Ovary (tissue), 9 donors: ENCODE data around the gene ARHGAP9. TPM values are rescaled to one million over a fixed set of nuclear protein-coding genes. Genes with fewer than 3 reads are reported as not detected.
"Not testable (repeated sequence)": the region's sequence is repeated elsewhere in the genome, so short reads cannot be mapped to it uniquely, and the experiment has no call there.

Experiments used
- DNase-seq, 5 donors: peaks; one replicate each; pipeline ENCODE4 v3.0.0-alpha.2; 2019 to 2020
- H3K27ac ChIP-seq, 2 donors: fragments of 200-600 bp; one replicate each; pipeline versions ENCODE4 v1.5.1 to v1.8.0; 2019 to 2022
- H3K27me3 ChIP-seq: fragments of 200-600 bp; one replicate; pipeline ENCODE4 v1.8.0; 2022
- H3K36me3 ChIP-seq: fragments of 200-600 bp; sonication (generic); one replicate; pipeline ENCODE4 v1.5.1; 2019
- H3K4me1 ChIP-seq: one replicate; pipeline ENCODE4 v1.8.1; 2013; ENCODE audit warnings: mild to moderate bottlenecking, moderate library complexity; ENCODE audit not compliant: insufficient read depth
- H3K4me3 ChIP-seq: fragments of 200-600 bp; sonication (generic); one replicate; pipeline ENCODE4 v1.5.1; 2017
- H3K9me3 ChIP-seq, 2 donors: fragments of 200-600 bp in 1 of 2; sonication (generic) in 1 of 2; one replicate each; pipeline versions ENCODE4 v1.5.1 to v1.8.1; 2013 to 2019; ENCODE audit warnings: mild to moderate bottlenecking in 1 of 2, moderate library complexity in 1 of 2
- EP300 ChIP-seq: sonication (generic); formaldehyde crosslinking; IDR thresholded peaks from one replicate; pipeline ENCODE4 v1.6.1; 2017; ENCODE audit warnings: antibody characterized with exemption
- POLR2A ChIP-seq: fragments of 450-650 bp; IDR thresholded peaks from one replicate; pipeline ENCODE4 v1.6.1; 2017; ENCODE audit warnings: antibody characterized with exemption, mild to moderate bottlenecking, moderate library complexity
- WGBS, 3 donors: extraction: QIAGEN DNeasy Blood & Tissue Kit in 1 of 3; methylation state at CpG; one replicate each; pipeline versions ENCODE4 v1.1.5 to v1.1.7; 2013 to 2017; 5-methylcytosine and 5-hydroxymethylcytosine counted together
- intact Hi-C, 4 donors: fragments of 100-400 bp; cut with DNase I; formaldehyde crosslinking; loops; one replicate each; pipeline versions ENCODE4 v1.11.0 to v1.15.1; 2022 to 2023
- polyA plus RNA-seq, 2 donors: library from polyadenylated mRNA; stranded (reverse); fragments of 200-250 nt in 1 of 2; fragments of 350-450 nt in 1 of 2; fragmentation: Illumina TruSeq in 1 of 2; extraction: RNeasy Lipid Tissue Mini Kit (QIAGEN cat#74804) in 1 of 2; gene quantifications; one replicate each; pipeline ENCODE4 v1.2.3, GENCODE V29; 2013 to 2014
- total RNA-seq, 7 donors: library from RNA; depleted of rRNA in 2 of 7; stranded (reverse); fragments of >200 nt in 2 of 7; fragmentation: NEBNext Ultra II Directional in 3 of 7; extraction: Animal tissue kit (Norgen Biotek cat#: 25700) in 3 of 7; gene quantifications; one replicate each; pipeline versions ENCODE4 v1.1.0 to v1.2.4, GENCODE V29; 2016 to 2023
- TF ChIP-seq, protein P1 (sequence below), 3 donors: fragments of 450-650 bp in 2 of 3; fragments of 200-600 bp in 1 of 3; IDR thresholded peaks; one replicate each; pipeline versions ENCODE4 v1.5.1 to v1.8.0; 2016 to 2022; ENCODE audit warnings: antibody characterized with exemption in 3 of 3, mild to moderate bottlenecking in 1 of 3
- donor health status: DM: no; HTN: no; CAD: no; lungs with moderate emphysema.
- donor health status: DM: no; HTN: no; CAD: no.
- donor health status: Bipolar disorder and iron deficiency.
- donor health status: DM: yes; HTN: yes; CAD: no.
- donor health status: DM: no; HTN: no; CAD: no.
- donor health status: DM: yes; HTN: yes; CAD: no.

Gene ARHGAP9
- total and polyA plus RNA-seq, 9 donors: 2.6 to 9.5 (median 4.2) TPM

DNA sequence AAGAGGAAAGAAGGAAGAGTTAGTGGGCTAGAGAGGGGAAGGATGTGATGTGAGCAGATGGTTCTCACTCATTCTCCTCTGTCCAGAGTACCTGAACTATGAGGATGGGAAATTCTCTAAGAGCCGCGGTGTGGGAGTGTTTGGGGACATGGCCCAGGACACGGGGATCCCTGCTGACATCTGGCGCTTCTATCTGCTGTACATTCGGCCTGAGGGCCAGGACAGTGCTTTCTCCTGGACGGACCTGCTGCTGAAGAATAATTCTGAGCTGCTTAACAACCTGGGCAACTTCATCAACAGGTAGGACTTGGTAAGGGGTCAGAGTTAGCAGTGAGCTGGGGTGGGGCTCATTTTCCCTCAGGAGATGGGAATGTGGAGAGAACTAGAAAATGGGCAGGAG is 33.0 kb upstream of the ARHGAP9 start:
- Histone ChIP-seq H3K4me1 (no peaks in the 10 kb centered on the region), H3K36me3 (no peaks in the 10 kb centered on the region), H3K9me3 (no peaks in the 10 kb centered on the region), H3K4me3 (no peak overlapping the region), H3K27me3 (no peaks in the 10 kb centered on the region), H3K27ac (no peak overlapping the region)
- TF ChIP-seq EP300 (no peak), POLR2A (no peak)
- TF ChIP-seq, protein P1, sequence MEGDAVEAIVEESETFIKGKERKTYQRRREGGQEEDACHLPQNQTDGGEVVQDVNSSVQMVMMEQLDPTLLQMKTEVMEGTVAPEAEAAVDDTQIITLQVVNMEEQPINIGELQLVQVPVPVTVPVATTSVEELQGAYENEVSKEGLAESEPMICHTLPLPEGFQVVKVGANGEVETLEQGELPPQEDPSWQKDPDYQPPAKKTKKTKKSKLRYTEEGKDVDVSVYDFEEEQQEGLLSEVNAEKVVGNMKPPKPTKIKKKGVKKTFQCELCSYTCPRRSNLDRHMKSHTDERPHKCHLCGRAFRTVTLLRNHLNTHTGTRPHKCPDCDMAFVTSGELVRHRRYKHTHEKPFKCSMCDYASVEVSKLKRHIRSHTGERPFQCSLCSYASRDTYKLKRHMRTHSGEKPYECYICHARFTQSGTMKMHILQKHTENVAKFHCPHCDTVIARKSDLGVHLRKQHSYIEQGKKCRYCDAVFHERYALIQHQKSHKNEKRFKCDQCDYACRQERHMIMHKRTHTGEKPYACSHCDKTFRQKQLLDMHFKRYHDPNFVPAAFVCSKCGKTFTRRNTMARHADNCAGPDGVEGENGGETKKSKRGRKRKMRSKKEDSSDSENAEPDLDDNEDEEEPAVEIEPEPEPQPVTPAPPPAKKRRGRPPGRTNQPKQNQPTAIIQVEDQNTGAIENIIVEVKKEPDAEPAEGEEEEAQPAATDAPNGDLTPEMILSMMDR (IDR thresholded peaks at IDR 0.05): no peak
- DNase-seq: no peak
- intact Hi-C loops: no loop called here
- WGBS, 3 donors: 83 to 95% (median 89%) methylated on average over 6 of the region's 6 CpGs

DNA sequence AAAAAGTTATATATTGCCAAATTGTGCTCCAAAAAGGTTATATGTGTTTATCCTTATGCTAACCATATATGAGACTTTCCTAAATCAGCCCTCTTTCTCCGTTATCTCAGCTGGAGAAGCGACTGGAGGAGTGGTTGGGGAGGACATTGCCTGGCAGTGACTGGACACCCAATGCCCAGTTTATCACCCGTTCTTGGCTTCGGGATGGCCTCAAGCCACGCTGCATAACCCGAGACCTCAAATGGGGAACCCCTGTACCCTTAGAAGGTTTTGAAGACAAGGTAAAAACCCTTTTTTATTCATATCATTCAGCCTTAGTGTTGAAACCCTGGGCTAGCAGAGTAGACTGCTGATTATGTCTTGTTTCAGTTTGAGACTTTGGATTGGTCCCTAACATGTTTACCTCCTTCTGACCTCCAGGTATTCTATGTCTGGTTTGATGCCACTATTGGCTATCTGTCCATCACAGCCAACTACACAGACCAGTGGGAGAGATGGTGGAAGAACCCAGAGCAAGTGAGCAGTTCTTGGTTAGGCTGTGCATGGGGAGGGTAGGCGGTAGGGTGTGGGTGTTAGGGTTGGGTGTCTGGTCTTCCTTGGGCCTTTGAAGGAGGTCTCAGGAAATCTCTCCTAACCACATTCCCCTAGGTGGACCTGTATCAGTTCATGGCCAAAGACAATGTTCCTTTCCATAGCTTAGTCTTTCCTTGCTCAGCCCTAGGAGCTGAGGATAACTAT is 32.1 kb upstream of the ARHGAP9 start:
- WGBS, 3 donors: 94 to 95% (median 95%) methylated on average over 7 of the region's 7 CpGs
- no peak for DNase-seq
- Histone ChIP-seq H3K4me1 (no peaks in the 10 kb centered on the region), H3K36me3 (no peaks in the 10 kb centered on the region), H3K27ac (no peak overlapping the region), H3K27me3 (no peaks in the 10 kb centered on the region), H3K4me3 (no peak overlapping the region), H3K9me3 (no peaks in the 10 kb centered on the region)
- intact Hi-C loops: no loop called here
- TF ChIP-seq EP300: no peak
- TF ChIP-seq, protein P1 (IDR thresholded peaks at IDR 0.05): no peak
- no peak for TF ChIP-seq POLR2A

DNA sequence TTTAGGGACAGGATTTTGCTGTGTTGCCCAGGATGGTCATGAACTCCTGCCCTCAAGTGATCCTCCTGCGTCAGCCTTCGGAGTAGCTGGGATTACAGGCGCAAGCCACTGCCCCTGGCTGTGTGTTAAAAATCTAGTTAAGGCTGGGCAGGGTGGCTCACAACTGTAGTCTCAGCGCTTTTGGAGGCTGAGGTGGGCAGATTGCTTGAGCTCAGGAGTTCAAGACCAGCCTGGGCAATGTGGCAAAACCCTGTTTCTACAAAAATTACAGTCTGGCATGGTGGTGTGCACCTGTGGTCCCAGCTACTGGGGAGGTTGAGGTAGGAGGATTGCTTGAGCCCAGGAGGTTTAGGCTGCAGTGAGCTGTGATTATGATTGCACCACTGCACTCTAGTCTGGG is 31.5 kb upstream of the ARHGAP9 start:
- no peak overlapping the region for H3K27ac ChIP-seq
- H3K9me3 ChIP-seq: no peaks in the 10 kb centered on the region
- no peak overlapping the region for H3K4me3 ChIP-seq
- no peaks in the 10 kb centered on the region for H3K27me3 ChIP-seq
- intact Hi-C loops: no loop called here
- no peaks in the 10 kb centered on the region for H3K4me1 ChIP-seq
- 94 to 97% (median 96%) methylated on average over 4 of the region's 4 CpGs for WGBS, 3 donors
- H3K36me3 ChIP-seq: no peaks in the 10 kb centered on the region
- no peak for DNase-seq
- TF ChIP-seq POLR2A (no peak), EP300 (no peak)
- TF ChIP-seq, protein P1 (IDR thresholded peaks at IDR 0.05): no peak

DNA sequence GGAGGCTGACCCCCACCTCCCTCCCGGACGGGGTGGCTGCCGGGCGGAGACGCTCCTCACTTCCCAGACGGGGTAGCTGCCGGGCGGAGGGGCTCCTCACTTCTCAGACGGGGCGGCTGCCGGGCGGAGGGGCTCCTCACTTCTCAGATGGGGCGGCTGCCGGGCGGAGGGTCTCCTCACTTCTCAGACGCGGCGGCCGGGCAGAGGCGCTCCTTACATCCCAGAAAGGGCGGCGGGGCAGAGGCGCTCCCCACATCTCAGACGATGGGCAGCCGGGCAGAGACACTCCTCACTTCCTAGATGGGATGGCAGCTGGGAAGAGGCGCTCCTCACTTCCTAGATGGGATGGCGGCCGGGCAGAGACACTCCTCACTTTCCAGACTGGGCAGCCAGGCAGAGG is 28.1 kb upstream of the ARHGAP9 start:
- DNase-seq, H3K27me3 ChIP-seq, H3K27ac ChIP-seq, intact Hi-C loops, H3K9me3 ChIP-seq, H3K36me3 ChIP-seq, H3K4me3 ChIP-seq, H3K4me1 ChIP-seq: not testable (repeated sequence)
- 97% methylated on average over 17 to 22 of the region's 28 CpGs for WGBS, 3 donors

DNA sequence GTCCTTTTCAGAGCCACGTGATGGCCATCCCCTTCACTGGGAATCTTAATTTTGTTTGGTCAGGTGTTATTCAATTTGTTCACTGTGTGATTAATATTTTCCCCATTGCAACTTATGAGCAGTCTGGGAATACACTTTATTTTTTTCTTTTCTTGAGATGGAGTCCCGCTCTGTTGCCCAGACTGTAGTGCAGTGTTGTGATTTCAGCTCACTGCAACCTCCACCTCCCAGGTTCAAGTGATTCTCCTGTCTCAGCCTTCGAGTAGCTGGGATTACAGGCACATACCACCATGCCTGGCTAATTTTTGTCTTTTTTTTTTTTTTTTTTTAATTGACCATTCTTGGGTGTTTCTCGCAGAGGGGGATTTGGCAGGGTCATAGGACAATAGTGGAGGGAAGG is 26.9 kb upstream of the ARHGAP9 start:
- H3K4me3 ChIP-seq, H3K27ac ChIP-seq, H3K9me3 ChIP-seq, H3K27me3 ChIP-seq, H3K4me1 ChIP-seq, H3K36me3 ChIP-seq, intact Hi-C loops, DNase-seq: not testable (repeated sequence)
- 87 to 99% (median 98%) methylated on average over 4 of the region's 4 CpGs for WGBS, 3 donors

DNA sequence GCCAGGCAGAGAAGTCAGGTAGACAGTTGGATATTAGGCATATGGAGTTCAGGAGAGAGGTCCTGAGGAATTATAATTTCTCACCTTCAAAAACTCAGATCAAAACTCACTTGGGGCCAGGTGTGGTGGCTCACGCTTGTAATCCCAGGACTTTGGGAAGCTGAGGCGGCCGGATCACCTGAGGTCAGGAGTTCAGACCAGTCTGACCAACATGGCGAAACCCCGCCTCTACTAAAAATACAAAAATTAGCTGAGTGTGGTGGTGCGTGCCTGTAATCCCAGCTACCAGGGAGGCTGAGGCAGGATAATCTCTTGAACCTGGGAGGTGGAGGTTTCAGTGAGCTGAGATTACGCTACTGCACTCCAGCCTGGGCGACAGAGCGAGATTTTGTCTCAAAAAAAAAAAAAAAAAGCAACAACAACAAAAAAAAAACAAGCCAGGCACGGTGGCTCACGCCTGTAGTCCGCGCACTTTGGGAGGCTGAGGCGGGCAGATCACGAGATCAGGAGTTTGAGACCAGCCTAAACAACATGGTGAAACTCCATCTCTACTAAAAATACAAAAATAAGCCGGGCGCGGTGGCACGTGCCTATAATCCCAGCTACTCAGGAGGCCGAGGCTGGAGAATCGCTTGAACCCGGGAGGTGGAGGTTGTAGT is 22.8 kb upstream of the ARHGAP9 start:
- H3K36me3 ChIP-seq, H3K4me1 ChIP-seq, H3K27me3 ChIP-seq, H3K9me3 ChIP-seq, DNase-seq, intact Hi-C loops, H3K4me3 ChIP-seq, H3K27ac ChIP-seq: not testable (repeated sequence)
- 94 to 95% (median 95%) methylated on average over 22 of the region's 22 CpGs for WGBS, 3 donors
